Kidney epithelial cell (primary cell): ENCODE measurements around the gene FGR. TPM values are rescaled to one million over a fixed set of nuclear protein-coding genes. Genes with fewer than 3 reads are reported as not detected.
"Not testable (repeated sequence)": the region's sequence is repeated elsewhere in the genome, so short reads cannot be mapped to it uniquely, and the experiment has no call there.

Experiments used
- DNase-seq: peaks from one replicate; pipeline ENCODE4 v3.0.0-alpha.2; 2010; ENCODE audit warnings: low read depth
- H3K27me3 ChIP-seq: 2 replicates; pipeline ENCODE4 v1.6.0; 2011; ENCODE audit warnings: low read length; ENCODE audit not compliant: control insufficient read depth, insufficient read depth
- H3K36me3 ChIP-seq: 2 replicates; pipeline ENCODE4 v1.5.1; 2011; ENCODE audit warnings: low read length; ENCODE audit not compliant: control insufficient read depth, insufficient read depth
- H3K4me3 ChIP-seq: 2 replicates; pipeline ENCODE4 v1.5.1; 2011; ENCODE audit warnings: low read depth, mild to moderate bottlenecking, control low read depth, low read length
- CTCF ChIP-seq: IDR thresholded peaks from 2 replicates; pipeline ENCODE4 v1.5.1; 2011; ENCODE audit warnings: mild to moderate bottlenecking, moderate library complexity, low read length, control low read depth, inconsistent platforms; ENCODE audit not compliant: insufficient read depth, poor library complexity, severe bottlenecking
- total RNA-seq: library from RNA; depleted of rRNA; stranded (reverse); fragments of >200 nt; gene quantifications from 2 replicates; pipeline ENCODE4 v1.2.3, GENCODE V29; 2015

Gene FGR
- total RNA-seq, 1 donor from 2014 or later = not detected

GRCh38 chr1:27628712-27629111, 6.3 kb downstream of the FGR start:
- TF ChIP-seq CTCF = no peak
- Histone ChIP-seq H3K36me3 (no peaks in the 10 kb centered on the region), H3K4me3 (no peak overlapping the region), H3K27me3 (peaks cover 5% of the 10 kb centered on the region)
- no peak for DNase-seq

GRCh38 chr1:27627733-27628132, 7.3 kb downstream of the FGR start:
- H3K4me3 ChIP-seq, H3K27me3 ChIP-seq, H3K36me3 ChIP-seq, DNase-seq: not testable (repeated sequence)

- peaks cover 3% of the 10 kb centered on the region for H3K27me3 ChIP-seq
- no peak overlapping the region for H3K4me3 ChIP-seq
- TF ChIP-seq CTCF = no peak
- no peaks in the 10 kb centered on the region for H3K36me3 ChIP-seq
- no peak for DNase-seq
These were observed 7.9 kb downstream of the FGR start for GRCh38 chr1:27627061-27627460.

GRCh38 chr1:27626031-27626935, 8.7 kb downstream of the FGR start:
- Histone ChIP-seq H3K36me3 (no peaks in the 10 kb centered on the region), H3K27me3 (peaks cover 3% of the 10 kb centered on the region), H3K4me3 (no peak overlapping the region)
- TF ChIP-seq CTCF = no peak
- no peak for DNase-seq

- Histone ChIP-seq H3K4me3 (no peak overlapping the region), H3K36me3 (no peaks in the 10 kb centered on the region), H3K27me3 (peaks cover 3% of the 10 kb centered on the region)
- DNase-seq = no peak
- TF ChIP-seq CTCF = no peak
These were observed 10.4 kb downstream of the FGR start for GRCh38 chr1:27624467-27625178.
